Heart left ventricle (tissue), 13 donors: ENCODE measurements around the gene CHRNB4.
"Not testable (repeated sequence)": the region's sequence is repeated elsewhere in the genome, so short reads cannot be mapped to it uniquely, and the experiment has no call there.

Experiments
- CTCF ChIP-seq, 12 donors: fragments of 200-600 bp; sonication (generic) in 4 of 12; IDR thresholded peaks; one replicate each; pipeline versions ENCODE4 v1.5.0 to v1.8.0; 2018 to 2022; ENCODE audit warnings: antibody characterized with exemption in 12 of 12, mild to moderate bottlenecking in 5 of 12
- POLR2A ChIP-seq, 2 donors: fragments of 450-650 bp; IDR thresholded peaks; one replicate each; pipeline ENCODE4 v1.6.1; 2017; ENCODE audit warnings: antibody characterized with exemption in 2 of 2, mild to moderate bottlenecking in 2 of 2, moderate library complexity in 2 of 2
- donor health status: ischemic (EF 13 %, LVEDD 7.1; RV severe dilation, severe dysfunction).
- donor health status: DM: no; HTN: yes; CAD: no.
- donor health status: DM: no; HTN: no; CAD: no.
- donor health status: ischemic (EF 25% LVEDD 6.9; RV normal size, moderate dysfunction).
- donor health status: ischemic (EF 25% LVEDD 5.7; RV mildly dilated, moderate dysfunction).
- donor health status: ischemic (EF 35%, LVEDD 5.7; RV mildly dilated, moderate dysfunction).
- donor health status: nonischemic (EF 11% LVEDD 7.7; RV severe dilation, severe dysfunction).
- donor health status: DM: yes; HTN: yes; CAD: no.
- donor health status: PGD.
- donor health status: ischemic (EF 29% LVEDD 5.4; RV normal size, mild dysfunction).
- donor health status: nonischemic (EF 23%, LVEDD 6.1; RV moderate dilation, normal function).

GRCh38 chr15:78609551-78609950, 31.5 kb downstream of the CHRNB4 start:
- TF ChIP-seq CTCF, POLR2A (IDR thresholded peaks at IDR 0.05): not testable (repeated sequence)
